GM12872 (cell line): ENCODE measurements around the gene STAT5A.

Experiments
- TF ChIP-seq, protein P1 (sequence below): IDR thresholded peaks from 3 replicates; pipeline ENCODE4 v1.5.1; 2011; ENCODE audit warnings: low read depth, mild to moderate bottlenecking, low read length, moderate library complexity; ENCODE audit not compliant: insufficient read depth

Gene STAT5A

DNA sequence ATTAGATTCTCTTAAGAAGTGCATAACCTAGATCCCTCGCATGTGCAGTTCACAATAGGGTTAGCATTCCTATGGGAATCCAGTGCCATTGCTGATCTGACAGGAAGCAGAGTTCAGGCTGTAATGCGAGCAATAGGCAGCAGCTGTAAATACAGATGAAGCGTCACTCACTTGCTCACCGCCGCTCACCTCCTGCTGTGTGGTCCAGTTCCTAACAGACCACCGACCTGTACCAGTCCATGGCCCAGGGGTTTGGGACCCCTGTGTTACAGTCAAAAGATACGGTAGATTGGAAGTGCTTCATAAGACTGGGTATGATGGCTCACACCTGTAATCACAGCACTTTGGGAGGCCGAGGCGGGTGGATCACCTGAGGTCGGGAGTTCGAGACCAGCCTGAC, 2.8 kb downstream of the STAT5A start:
- TF ChIP-seq, protein P1, sequence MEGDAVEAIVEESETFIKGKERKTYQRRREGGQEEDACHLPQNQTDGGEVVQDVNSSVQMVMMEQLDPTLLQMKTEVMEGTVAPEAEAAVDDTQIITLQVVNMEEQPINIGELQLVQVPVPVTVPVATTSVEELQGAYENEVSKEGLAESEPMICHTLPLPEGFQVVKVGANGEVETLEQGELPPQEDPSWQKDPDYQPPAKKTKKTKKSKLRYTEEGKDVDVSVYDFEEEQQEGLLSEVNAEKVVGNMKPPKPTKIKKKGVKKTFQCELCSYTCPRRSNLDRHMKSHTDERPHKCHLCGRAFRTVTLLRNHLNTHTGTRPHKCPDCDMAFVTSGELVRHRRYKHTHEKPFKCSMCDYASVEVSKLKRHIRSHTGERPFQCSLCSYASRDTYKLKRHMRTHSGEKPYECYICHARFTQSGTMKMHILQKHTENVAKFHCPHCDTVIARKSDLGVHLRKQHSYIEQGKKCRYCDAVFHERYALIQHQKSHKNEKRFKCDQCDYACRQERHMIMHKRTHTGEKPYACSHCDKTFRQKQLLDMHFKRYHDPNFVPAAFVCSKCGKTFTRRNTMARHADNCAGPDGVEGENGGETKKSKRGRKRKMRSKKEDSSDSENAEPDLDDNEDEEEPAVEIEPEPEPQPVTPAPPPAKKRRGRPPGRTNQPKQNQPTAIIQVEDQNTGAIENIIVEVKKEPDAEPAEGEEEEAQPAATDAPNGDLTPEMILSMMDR = no peak

DNA sequence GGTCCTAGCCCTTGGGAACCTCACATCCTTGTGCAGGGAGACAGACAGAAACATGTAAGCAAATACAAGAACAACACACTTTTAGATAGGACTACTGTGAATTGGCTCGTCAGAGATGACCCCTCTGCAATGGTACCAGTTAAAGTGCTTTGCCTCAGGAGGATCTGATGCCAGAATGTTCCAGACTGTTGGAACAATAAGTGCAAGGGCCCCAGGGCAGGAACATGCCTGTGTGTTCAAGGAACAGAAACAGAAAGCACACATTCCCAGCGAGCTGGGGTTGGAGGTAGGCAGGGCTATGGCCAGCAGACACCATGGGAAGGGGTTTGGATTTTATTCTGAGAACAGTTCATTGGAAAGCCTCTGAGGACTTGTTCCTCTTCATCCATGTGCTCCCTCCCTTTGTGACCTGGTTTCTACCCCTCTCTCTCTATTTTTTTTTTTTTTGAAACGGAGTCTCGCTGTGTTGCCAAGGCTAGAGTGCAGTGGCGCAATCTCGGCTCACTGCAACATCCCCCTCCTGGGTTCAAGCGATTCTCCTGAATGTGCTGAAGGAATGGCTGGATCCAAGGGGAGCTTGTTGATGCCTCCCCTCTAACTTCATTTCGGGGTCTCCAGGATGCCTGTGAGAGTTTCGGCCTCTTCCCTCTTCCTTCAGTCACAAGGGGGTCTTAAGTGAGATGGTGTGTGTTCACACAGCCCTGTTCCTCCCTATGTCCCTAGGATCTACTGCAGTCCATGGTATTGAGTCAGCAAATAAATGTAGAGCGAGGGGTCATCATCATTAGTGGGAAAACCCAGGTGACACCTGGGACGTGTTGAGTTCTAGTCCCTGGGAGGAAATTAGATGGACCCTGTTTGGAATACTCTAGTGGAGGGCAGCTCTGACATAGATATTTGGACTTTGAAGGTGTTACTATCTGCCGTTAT, 6.4 kb downstream of the STAT5A start:
- TF ChIP-seq, protein P1 = no peak

DNA sequence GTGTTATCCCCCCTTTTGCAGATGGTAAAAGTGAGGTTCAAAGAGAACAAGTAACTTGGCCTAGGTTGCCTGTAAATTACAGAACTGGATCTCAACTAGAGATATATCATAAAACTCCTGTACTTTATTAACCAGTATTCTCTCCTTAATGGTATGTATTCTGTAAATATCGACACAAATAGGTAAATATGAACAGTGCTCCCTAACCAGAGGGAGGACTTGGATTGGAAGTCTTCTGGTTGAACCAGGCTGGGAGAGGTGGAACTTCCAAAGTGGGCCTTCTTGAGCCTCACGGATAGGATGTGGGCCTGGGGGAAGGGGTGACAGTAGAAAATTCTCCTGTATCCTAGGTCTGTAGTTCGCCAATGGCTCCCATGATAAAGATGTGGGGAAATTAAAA, 7.7 kb downstream of the STAT5A start:
- TF ChIP-seq, protein P1 = no peak

DNA sequence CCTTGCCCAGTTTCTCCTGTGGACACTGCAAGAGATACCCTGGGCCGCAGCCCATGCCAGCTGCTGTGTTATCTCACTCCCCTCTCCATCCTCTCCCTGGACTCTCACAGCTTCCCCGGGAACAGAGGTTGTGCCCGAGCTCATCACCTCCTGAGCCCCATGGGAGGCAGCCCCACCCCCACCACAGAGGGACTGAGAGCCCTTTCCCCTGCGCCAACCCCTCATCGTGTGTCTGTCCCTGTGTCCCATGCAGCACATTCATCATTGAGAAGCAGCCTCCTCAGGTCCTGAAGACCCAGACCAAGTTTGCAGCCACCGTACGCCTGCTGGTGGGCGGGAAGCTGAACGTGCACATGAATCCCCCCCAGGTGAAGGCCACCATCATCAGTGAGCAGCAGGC, 12.7 kb downstream of the STAT5A start:
- TF ChIP-seq, protein P1 = no peak

DNA sequence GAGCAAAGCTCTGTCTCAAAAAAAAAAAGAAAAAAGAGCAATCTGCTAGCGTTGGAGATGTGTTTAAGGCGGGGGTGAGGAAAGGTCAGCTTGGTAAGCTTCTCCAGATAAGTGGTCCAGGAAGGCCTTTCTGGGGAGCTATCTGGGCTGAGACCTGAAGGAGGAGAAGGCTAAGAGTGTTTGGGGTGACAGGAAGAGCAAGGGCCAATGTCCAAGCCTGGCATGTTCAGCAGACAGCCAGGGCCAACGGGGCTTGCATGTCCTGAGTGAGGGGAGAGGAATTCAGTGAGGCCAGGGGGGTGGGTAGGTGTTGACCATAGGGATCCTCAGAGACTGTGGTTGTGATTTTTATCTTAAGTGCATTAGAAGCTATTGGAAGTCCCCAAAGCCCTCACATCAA, 15.4 kb downstream of the STAT5A start:
- TF ChIP-seq, protein P1 = no peak

DNA sequence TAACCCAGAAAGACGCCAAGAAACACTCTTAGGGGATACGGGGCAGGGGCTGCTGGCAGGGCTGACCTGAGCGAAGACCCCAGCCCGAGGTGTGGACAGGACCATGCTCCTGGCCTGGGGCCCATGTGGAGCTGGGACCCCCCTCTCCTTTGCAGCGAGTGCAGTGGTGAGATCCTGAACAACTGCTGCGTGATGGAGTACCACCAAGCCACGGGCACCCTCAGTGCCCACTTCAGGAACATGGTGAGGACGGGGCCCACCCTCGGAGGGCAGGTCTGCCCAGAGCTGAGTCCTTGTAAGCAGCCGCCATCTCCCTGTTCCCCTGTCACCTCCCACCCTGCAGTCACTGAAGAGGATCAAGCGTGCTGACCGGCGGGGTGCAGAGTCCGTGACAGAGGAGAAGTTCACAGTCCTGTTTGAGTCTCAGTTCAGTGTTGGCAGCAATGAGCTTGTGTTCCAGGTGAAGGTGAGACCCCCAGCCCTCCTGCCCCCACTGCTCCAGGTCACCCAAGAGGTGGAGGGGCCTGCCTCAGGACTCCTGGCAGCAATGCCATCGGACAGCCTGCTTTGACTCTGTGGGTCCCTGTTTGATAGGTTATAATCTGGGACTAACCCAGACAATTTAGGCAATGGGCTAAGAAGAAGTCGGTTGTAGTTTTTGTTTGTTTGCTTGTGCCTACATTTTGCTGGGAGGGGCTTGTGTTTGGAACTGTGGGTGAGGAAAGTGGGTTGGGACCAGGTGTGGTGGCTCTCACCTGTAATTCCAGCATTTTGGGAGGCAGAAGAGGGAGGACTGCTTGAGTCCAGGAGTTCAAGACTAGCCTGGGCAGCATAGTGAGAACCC, 16.1 kb downstream of the STAT5A start:
- TF ChIP-seq, protein P1 = no peak
